ENCODE data around the gene GRIK1.

- TF ChIP-seq ZNF398 (tag by site-specific recombination; IDR thresholded peaks at IDR 0.05) (no peak), ZBTB7A (tag by site-specific recombination; IDR thresholded peaks at IDR 0.05; ENCODE audit: low read depth) (no peak), MYNN (tag by site-specific recombination; IDR thresholded peaks at IDR 0.05; ENCODE audit: borderline replicate concordance) (no peak), ZBTB20 (tag by site-specific recombination; IDR thresholded peaks at IDR 0.05) (no peak), CTCF (tag by site-specific recombination; IDR thresholded peaks at IDR 0.05) (no peak), REST (tag by site-specific recombination; IDR thresholded peaks at IDR 0.05) (no peak), ZNF112 (tag by site-specific recombination; IDR thresholded peaks at IDR 0.05) (no peak), ZNF473 (tag by site-specific recombination; IDR thresholded peaks at IDR 0.05) (no peak), ZNF624 (tag by site-specific recombination; IDR thresholded peaks at IDR 0.05) (no peak)
- TF ChIP-seq, protein P1, sequence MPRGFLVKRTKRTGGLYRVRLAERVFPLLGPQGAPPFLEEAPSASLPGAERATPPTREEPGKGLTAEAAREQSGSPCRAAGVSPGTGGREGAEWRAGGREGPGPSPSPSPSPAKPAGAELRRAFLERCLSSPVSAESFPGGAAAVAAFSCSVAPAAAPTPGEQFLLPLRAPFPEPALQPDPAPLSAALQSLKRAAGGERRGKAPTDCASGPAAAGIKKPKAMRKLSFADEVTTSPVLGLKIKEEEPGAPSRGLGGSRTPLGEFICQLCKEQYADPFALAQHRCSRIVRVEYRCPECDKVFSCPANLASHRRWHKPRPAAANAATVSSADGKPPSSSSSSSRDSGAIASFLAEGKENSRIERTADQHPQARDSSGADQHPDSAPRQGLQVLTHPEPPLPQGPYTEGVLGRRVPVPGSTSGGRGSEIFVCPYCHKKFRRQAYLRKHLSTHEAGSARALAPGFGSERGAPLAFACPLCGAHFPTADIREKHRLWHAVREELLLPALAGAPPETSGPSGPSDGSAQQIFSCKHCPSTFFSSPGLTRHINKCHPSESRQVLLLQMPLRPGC (tag by site-specific recombination; IDR thresholded peaks at IDR 0.05), result no peak
These were observed 433.6 kb downstream of the GRIK1 start for GRCh38 chr21:29506214-29506613.
